ENCODE measurements around the gene HMCN1. TPM values are rescaled to one million over a fixed set of nuclear protein-coding genes. Genes with fewer than 3 reads are reported as not detected.

Gene HMCN1
- polyA plus RNA-seq, 3 donors from 2014 or later = 0.33 to 0.38 TPM; not detected in 1

GRCh38 chr1:185856482-185856881 is 122.3 kb downstream of the HMCN1 start:
- Mint-ChIP-seq H3K27ac (no peak overlapping the region), H3K36me3 (no peaks in the 10 kb centered on the region), H3K4me1 (no peaks in the 10 kb centered on the region), H3K27me3 (ENCODE audit: low read depth in 3 of 3) (peaks cover 0 to 6% (median 3%) of the 10 kb centered on the region in 3 donors), H3K4me3 (no peak overlapping the region), H3K9me3 (no peaks in the 10 kb centered on the region)
- no peak for DNase-seq

DNA sequence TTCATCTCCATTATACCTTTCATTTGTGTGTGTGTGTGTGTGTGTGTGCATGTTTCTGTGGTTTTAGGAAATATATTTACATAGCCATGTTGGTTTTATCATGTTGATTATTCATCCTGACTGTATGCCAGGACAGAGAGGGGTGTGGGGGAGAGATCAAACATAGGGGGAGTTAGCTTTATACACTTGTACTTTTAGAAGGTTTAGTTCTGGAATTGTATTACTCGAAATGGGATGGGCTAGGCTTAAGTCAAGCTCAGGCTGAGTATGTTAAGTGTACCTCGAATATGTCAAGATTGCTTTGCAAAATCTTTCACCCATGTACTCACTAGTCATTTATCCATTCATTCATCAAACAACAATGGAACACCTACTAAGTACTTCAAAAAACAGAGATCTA is 123.3 kb downstream of the HMCN1 start:
- H3K4me1 Mint-ChIP-seq = no peaks in the 10 kb centered on the region
- no peak overlapping the region for H3K4me3 Mint-ChIP-seq
- no peak overlapping the region for H3K27ac Mint-ChIP-seq
- no peaks in the 10 kb centered on the region for H3K9me3 Mint-ChIP-seq
- peaks cover 0 to 7% (median 0%) of the 10 kb centered on the region in 3 donors for H3K27me3 Mint-ChIP-seq (ENCODE audit: low read depth in 3 of 3)
- DNase-seq = no peak
- H3K36me3 Mint-ChIP-seq = no peaks in the 10 kb centered on the region

DNA sequence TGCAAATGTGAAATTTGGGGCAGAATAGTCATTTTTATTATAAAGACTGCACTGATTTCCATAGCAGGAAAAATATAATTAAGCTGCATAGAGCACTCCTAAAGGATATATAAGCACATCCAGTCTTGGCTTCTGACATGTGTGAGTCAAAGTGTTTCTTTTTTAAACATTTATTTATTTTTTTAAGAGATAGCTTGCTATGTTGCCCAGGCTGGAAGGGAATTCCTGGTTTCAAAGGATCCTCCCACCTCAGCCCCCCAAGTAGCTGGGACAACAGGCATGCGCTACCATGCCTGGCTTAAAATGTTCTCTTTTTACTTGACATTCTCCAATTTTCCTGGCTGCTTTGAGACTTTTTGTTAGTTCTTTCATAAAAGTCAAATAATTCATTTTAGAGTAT is 126.1 kb downstream of the HMCN1 start:
- DNase-seq = no peak
- Mint-ChIP-seq H3K9me3 (no peaks in the 10 kb centered on the region), H3K4me3 (no peak overlapping the region), H3K4me1 (no peaks in the 10 kb centered on the region), H3K36me3 (no peaks in the 10 kb centered on the region), H3K27me3 (ENCODE audit: low read depth in 3 of 3) (peaks cover 0 to 5% (median 0%) of the 10 kb centered on the region in 3 donors), H3K27ac (no peak overlapping the region)

- Mint-ChIP-seq H3K4me1 (no peaks in the 10 kb centered on the region), H3K4me3 (no peak overlapping the region), H3K27ac (no peak overlapping the region)
These were observed 126.7 kb downstream of the HMCN1 start for GRCh38 chr1:185860859-185861258.

DNA sequence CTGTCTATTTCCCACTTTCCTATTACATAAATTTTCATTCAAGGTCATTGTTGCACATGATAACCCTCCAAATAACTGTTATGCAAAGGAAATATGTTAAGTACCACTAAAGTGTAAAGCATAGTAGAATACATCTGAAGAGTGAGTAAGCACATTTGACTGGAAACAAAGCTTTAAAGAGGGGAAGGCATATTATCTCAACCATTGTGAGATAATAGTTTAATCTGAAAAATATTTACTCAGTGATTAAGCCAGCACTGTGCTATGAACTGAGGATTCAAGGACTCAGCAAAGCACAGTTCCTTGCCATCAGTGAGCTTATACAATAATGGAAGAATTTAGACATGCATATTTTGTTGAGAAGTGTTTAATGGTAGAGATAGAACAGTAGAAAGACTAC is 127.4 kb downstream of the HMCN1 start:
- Mint-ChIP-seq H3K27ac (no peak overlapping the region), H3K9me3 (peaks cover 0 to 5% (median 0%) of the 10 kb centered on the region in 6 donors), H3K4me1 (no peaks in the 10 kb centered on the region), H3K4me3 (no peak overlapping the region), H3K27me3 (ENCODE audit: low read depth in 3 of 3) (peaks cover 0 to 5% (median 0%) of the 10 kb centered on the region in 3 donors), H3K36me3 (no peaks in the 10 kb centered on the region)
- DNase-seq = no peak

More at GRCh38 chr1:185860859-185861258, 126.7 kb downstream of the HMCN1 start:
- DNase-seq = no peak
- Mint-ChIP-seq H3K9me3 (peaks cover 0 to 3% (median 0%) of the 10 kb centered on the region in 6 donors), H3K36me3 (no peaks in the 10 kb centered on the region), H3K27me3 (ENCODE audit: low read depth in 3 of 3) (peaks cover 0 to 5% (median 0%) of the 10 kb centered on the region in 3 donors)

GRCh38 chr1:185862235-185862634 is 128.0 kb downstream of the HMCN1 start:
- no peak overlapping the region for H3K27ac Mint-ChIP-seq
- H3K4me1 Mint-ChIP-seq = no peaks in the 10 kb centered on the region
- DNase-seq = no peak
- peaks cover 0 to 5% (median 0%) of the 10 kb centered on the region in 3 donors for H3K27me3 Mint-ChIP-seq (ENCODE audit: low read depth in 3 of 3)
- no peak overlapping the region for H3K4me3 Mint-ChIP-seq
- no peaks in the 10 kb centered on the region for H3K36me3 Mint-ChIP-seq
- H3K9me3 Mint-ChIP-seq = peaks cover 0 to 5% (median 0%) of the 10 kb centered on the region in 6 donors

GRCh38 chr1:185864331-185864730 is 130.1 kb downstream of the HMCN1 start:
- no peak for DNase-seq
- H3K27me3 Mint-ChIP-seq (ENCODE audit: low read depth in 3 of 3) = peaks cover 0 to 2% (median 0%) of the 10 kb centered on the region in 3 donors
- H3K9me3 Mint-ChIP-seq = peaks cover 0 to 5% (median 0%) of the 10 kb centered on the region in 6 donors
- no peaks in the 10 kb centered on the region for H3K4me1 Mint-ChIP-seq
- H3K36me3 Mint-ChIP-seq = no peaks in the 10 kb centered on the region
- no peak overlapping the region for H3K27ac Mint-ChIP-seq
- H3K4me3 Mint-ChIP-seq = no peak overlapping the region

GRCh38 chr1:185864889-185865517 is 130.8 kb downstream of the HMCN1 start:
- Mint-ChIP-seq H3K36me3 (no peaks in the 10 kb centered on the region), H3K27ac (no peak overlapping the region), H3K4me1 (no peaks in the 10 kb centered on the region), H3K27me3 (ENCODE audit: low read depth in 3 of 3) (peaks cover 0 to 2% (median 0%) of the 10 kb centered on the region in 3 donors), H3K4me3 (no peak overlapping the region), H3K9me3 (peaks cover 0 to 5% (median 0%) of the 10 kb centered on the region in 6 donors)
- DNase-seq = no peak

- no peak for DNase-seq
- Mint-ChIP-seq H3K27ac (no peak overlapping the region), H3K36me3 (no peaks in the 10 kb centered on the region), H3K27me3 (ENCODE audit: low read depth in 3 of 3) (no peaks in the 10 kb centered on the region), H3K9me3 (peaks cover 0 to 5% (median 0%) of the 10 kb centered on the region in 6 donors), H3K4me3 (no peak overlapping the region), H3K4me1 (no peaks in the 10 kb centered on the region)
These were observed 135.4 kb downstream of the HMCN1 start for GRCh38 chr1:185869590-185869989.

DNA sequence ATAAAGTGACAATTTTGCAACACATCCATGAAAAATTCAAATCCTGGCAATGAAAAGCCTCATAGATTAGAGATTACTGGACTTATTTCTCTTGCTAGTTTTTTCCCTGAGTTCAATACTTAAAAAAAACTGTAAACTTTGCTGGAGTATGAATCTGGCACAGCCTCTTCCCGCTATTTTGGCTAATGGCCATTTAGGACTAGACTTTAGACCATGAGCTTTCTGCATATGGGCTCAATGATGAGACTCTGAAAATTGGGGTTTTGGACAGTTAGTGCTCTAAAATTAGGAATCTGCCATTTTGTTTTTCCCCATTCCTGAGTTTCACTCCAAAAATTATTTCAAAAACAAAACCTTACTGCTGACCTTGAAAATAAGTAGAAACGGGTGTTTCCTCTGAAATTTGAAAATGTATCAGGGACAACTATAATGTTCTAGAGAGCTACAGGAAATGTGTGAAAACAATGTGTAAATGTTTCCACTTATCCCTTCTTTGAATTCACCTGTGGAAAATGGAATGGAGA is 137.5 kb downstream of the HMCN1 start:
- peaks cover 0 to 5% (median 0%) of the 10 kb centered on the region in 6 donors for H3K9me3 Mint-ChIP-seq
- no peak overlapping the region for H3K4me3 Mint-ChIP-seq

DNA sequence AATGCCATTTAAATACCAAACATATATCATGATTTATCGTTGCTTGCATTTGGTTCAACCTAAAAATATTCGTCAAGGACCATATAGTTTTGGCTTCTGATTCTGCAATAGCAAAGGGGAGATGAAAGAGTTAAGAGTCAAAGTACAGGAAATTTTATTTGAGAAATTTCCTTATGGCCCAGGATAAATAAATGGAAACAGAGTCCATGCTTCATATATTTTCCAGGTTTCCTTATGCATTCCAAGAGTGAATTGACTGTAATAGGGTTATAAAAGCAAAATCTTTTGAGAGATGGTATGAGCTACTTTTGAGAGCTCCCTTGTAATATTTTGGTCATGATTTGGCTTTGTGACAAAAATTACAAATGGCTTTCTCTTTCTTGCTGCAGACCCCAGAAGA is 140.1 kb downstream of the HMCN1 start:
- no peak overlapping the region for H3K4me3 Mint-ChIP-seq
- DNase-seq = no peak
- peaks cover 0 to 8% (median under 1%) of the 10 kb centered on the region in 6 donors for H3K9me3 Mint-ChIP-seq
- H3K4me1 Mint-ChIP-seq = no peaks in the 10 kb centered on the region
- peaks cover 0 to 4% (median 2%) of the 10 kb centered on the region in 3 donors for H3K27me3 Mint-ChIP-seq (ENCODE audit: low read depth in 3 of 3)
- H3K27ac Mint-ChIP-seq = no peak overlapping the region
- H3K36me3 Mint-ChIP-seq = no peaks in the 10 kb centered on the region

More for the DNA sequence above, 137.5 kb downstream of the HMCN1 start:
- Mint-ChIP-seq H3K27me3 (ENCODE audit: low read depth in 3 of 3) (no peaks in the 10 kb centered on the region), H3K27ac (no peak overlapping the region), H3K36me3 (no peaks in the 10 kb centered on the region), H3K4me1 (no peaks in the 10 kb centered on the region)
- DNase-seq = no peak

DNA sequence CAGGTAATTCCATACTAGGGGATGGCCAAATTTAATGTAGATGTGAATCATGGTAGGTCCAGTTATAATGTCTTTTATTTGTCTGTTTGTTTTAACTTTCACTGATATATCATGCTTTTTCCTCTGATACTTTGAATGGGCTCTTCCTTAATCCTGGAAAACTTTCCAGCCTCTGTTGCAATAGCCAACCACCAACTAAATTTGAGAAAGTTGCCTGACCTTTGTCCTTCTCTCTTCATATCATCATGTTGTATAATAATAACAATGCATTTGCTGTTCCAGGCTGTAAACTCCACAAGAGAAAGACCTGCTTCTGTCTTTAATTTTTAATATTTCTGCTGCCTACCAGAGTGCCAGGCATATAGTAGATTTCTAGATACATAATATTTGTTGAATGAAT is 146.1 kb downstream of the HMCN1 start:
- peaks cover 2 to 4% (median 2%) of the 10 kb centered on the region in 3 donors for H3K27me3 Mint-ChIP-seq (ENCODE audit: low read depth in 3 of 3)
- no peak for DNase-seq
- no peaks in the 10 kb centered on the region for H3K36me3 Mint-ChIP-seq
- H3K4me3 Mint-ChIP-seq = no peak overlapping the region
- peaks cover 0 to 9% (median under 1%) of the 10 kb centered on the region in 6 donors for H3K9me3 Mint-ChIP-seq
- no peak overlapping the region for H3K27ac Mint-ChIP-seq
- H3K4me1 Mint-ChIP-seq = no peaks in the 10 kb centered on the region

- H3K27ac Mint-ChIP-seq = no peak overlapping the region
- peaks cover 2 to 4% (median 2%) of the 10 kb centered on the region in 3 donors for H3K27me3 Mint-ChIP-seq (ENCODE audit: low read depth in 3 of 3)
- DNase-seq = no peak
- H3K36me3 Mint-ChIP-seq = no peaks in the 10 kb centered on the region
- peaks cover 0 to 11% (median under 1%) of the 10 kb centered on the region in 6 donors for H3K9me3 Mint-ChIP-seq
- H3K4me1 Mint-ChIP-seq = no peaks in the 10 kb centered on the region
- H3K4me3 Mint-ChIP-seq = no peak overlapping the region
These were observed 146.7 kb downstream of the HMCN1 start for GRCh38 chr1:185880779-185881333.

- no peaks in the 10 kb centered on the region for H3K36me3 Mint-ChIP-seq
- H3K9me3 Mint-ChIP-seq = peaks cover 0 to 5% (median 1%) of the 10 kb centered on the region in 6 donors
- no peak overlapping the region for H3K27ac Mint-ChIP-seq
- no peak overlapping the region for H3K4me3 Mint-ChIP-seq
- no peaks in the 10 kb centered on the region for H3K4me1 Mint-ChIP-seq
- H3K27me3 Mint-ChIP-seq (ENCODE audit: low read depth in 3 of 3) = peaks cover 0 to 2% (median 0%) of the 10 kb centered on the region in 3 donors
- DNase-seq = no peak
These were observed 151.9 kb downstream of the HMCN1 start for GRCh38 chr1:185886046-185886445.

Data from immature natural killer cell (primary cell).